ENCODE measurements around the gene FAHD1.

The FAHD1 gene

DNA sequence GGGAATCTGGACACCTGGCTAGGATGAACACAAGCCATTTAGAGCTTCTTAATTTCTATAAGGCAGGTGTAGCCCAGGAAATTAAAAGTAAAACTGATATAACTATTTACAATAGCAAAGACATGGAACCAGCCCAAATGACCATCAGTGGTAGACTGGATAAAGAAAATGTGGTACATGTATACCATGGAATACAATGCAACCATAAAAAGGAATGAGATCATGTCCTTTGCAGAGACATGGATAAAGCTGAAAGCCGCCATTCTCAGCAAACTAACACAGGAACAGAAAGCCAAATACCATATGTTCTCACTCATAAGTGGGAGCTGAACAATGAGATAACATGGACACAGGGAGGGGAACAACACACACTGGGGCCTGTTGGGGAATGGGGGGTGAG is 19.4 kb downstream of the FAHD1 start:
- no peak for DNase-seq (ENCODE audit: low read depth, low spot score)
- H3K4me3 ChIP-seq (ENCODE audit: low read length): no peak overlapping the region
- H3K27ac ChIP-seq (ENCODE audit: low read length): no peak overlapping the region
- H3K4me1 ChIP-seq (ENCODE audit: control insufficient read depth, insufficient read depth, low read length): no peaks in the 10 kb centered on the region
- no CpG with 5 or more reads among the region's 1 CpG for WGBS (ENCODE audit: insufficient coverage, insufficient read length)
- no peaks in the 10 kb centered on the region for H3K36me3 ChIP-seq (ENCODE audit: control insufficient read depth, insufficient read depth, low read length)
- no peaks in the 10 kb centered on the region for H3K9me3 ChIP-seq (ENCODE audit: control insufficient read depth, insufficient read depth, low read length)
- H3K27me3 ChIP-seq (ENCODE audit: control insufficient read depth, insufficient read depth, low read length): no peaks in the 10 kb centered on the region

GRCh38 chr16:1850981-1851380 is 24.0 kb downstream of the FAHD1 start:
- H3K36me3 ChIP-seq (ENCODE audit: control insufficient read depth, insufficient read depth, low read length): no peaks in the 10 kb centered on the region
- H3K4me1 ChIP-seq (ENCODE audit: control insufficient read depth, insufficient read depth, low read length): no peaks in the 10 kb centered on the region
- no peak overlapping the region for H3K4me3 ChIP-seq (ENCODE audit: low read length)
- H3K27me3 ChIP-seq (ENCODE audit: control insufficient read depth, insufficient read depth, low read length): no peaks in the 10 kb centered on the region
- no peak for DNase-seq (ENCODE audit: low read depth, low spot score)
- H3K27ac ChIP-seq (ENCODE audit: low read length): no peak overlapping the region
- WGBS (ENCODE audit: insufficient coverage, insufficient read length): no CpG with 5 or more reads among the region's 7 CpGs
- no peaks in the 10 kb centered on the region for H3K9me3 ChIP-seq (ENCODE audit: control insufficient read depth, insufficient read depth, low read length)

- no CpG with 5 or more reads among the region's 4 CpGs for WGBS (ENCODE audit: insufficient coverage, insufficient read length)
- no peak for DNase-seq (ENCODE audit: low read depth, low spot score)
- no peak overlapping the region for H3K27ac ChIP-seq (ENCODE audit: low read length)
- no peaks in the 10 kb centered on the region for H3K36me3 ChIP-seq (ENCODE audit: control insufficient read depth, insufficient read depth, low read length)
- no peaks in the 10 kb centered on the region for H3K4me1 ChIP-seq (ENCODE audit: control insufficient read depth, insufficient read depth, low read length)
- no peaks in the 10 kb centered on the region for H3K27me3 ChIP-seq (ENCODE audit: control insufficient read depth, insufficient read depth, low read length)
- no peaks in the 10 kb centered on the region for H3K9me3 ChIP-seq (ENCODE audit: control insufficient read depth, insufficient read depth, low read length)
- no peak overlapping the region for H3K4me3 ChIP-seq (ENCODE audit: low read length)
Observed at GRCh38 chr16:1851793-1852192, 24.8 kb downstream of the FAHD1 start.

DNA sequence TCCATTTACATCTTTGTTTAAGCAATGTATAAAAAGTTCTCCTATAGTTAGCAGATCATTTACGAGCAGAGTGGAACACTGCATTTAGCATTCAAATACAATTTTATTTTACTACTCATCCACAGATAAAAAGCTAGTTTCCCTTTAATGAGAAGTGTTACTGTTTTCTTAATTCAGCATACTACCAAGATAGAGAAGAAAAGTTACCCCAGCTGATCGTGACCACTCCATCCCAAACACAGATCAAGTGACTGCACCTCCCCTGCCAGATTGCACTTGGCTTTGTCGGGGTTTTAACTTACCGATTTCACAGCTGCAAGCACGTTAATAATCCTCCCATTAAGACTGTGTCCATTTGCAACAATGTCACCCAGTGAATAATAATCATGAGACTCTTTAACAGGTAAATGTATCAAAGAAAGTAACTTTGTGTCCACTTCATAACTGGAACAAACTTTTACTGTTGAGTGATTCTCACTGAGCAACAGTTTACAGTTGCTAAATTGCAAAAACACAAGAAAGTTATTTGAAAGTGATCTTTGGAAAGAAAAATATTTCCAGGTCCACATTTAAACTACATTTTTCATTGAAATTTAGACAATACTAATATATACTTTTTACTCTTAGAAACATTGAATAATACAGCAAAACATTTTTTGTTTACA is 30.6 kb downstream of the FAHD1 start:
- H3K36me3 ChIP-seq (ENCODE audit: control insufficient read depth, insufficient read depth, low read length): no peaks in the 10 kb centered on the region

GRCh38 chr16:1858189-1858865 is 31.3 kb downstream of the FAHD1 start:
- Histone ChIP-seq H3K4me1 (ENCODE audit: control insufficient read depth, insufficient read depth, low read length) (no peaks in the 10 kb centered on the region), H3K27ac (ENCODE audit: low read length) (no peak overlapping the region), H3K4me3 (ENCODE audit: low read length) (no peak overlapping the region), H3K9me3 (ENCODE audit: control insufficient read depth, insufficient read depth, low read length) (no peaks in the 10 kb centered on the region), H3K27me3 (ENCODE audit: control insufficient read depth, insufficient read depth, low read length) (no peaks in the 10 kb centered on the region), H3K36me3 (ENCODE audit: control insufficient read depth, insufficient read depth, low read length) (no peaks in the 10 kb centered on the region)
- WGBS (ENCODE audit: insufficient coverage, insufficient read length): no CpG with 5 or more reads among the region's 8 CpGs
- DNase-seq (ENCODE audit: low read depth, low spot score): no peak

More for the DNA sequence above, 30.6 kb downstream of the FAHD1 start:
- no peak overlapping the region for H3K27ac ChIP-seq (ENCODE audit: low read length)
- WGBS (ENCODE audit: insufficient coverage, insufficient read length): no CpG with 5 or more reads among the region's 5 CpGs
- DNase-seq (ENCODE audit: low read depth, low spot score): no peak
- no peaks in the 10 kb centered on the region for H3K9me3 ChIP-seq (ENCODE audit: control insufficient read depth, insufficient read depth, low read length)
- H3K4me1 ChIP-seq (ENCODE audit: control insufficient read depth, insufficient read depth, low read length): no peaks in the 10 kb centered on the region
- H3K4me3 ChIP-seq (ENCODE audit: low read length): no peak overlapping the region
- H3K27me3 ChIP-seq (ENCODE audit: control insufficient read depth, insufficient read depth, low read length): no peaks in the 10 kb centered on the region

- Histone ChIP-seq H3K9me3 (ENCODE audit: control insufficient read depth, insufficient read depth, low read length) (no peaks in the 10 kb centered on the region), H3K4me3 (ENCODE audit: low read length) (no peak overlapping the region), H3K4me1 (ENCODE audit: control insufficient read depth, insufficient read depth, low read length) (no peaks in the 10 kb centered on the region), H3K36me3 (ENCODE audit: control insufficient read depth, insufficient read depth, low read length) (no peaks in the 10 kb centered on the region), H3K27ac (ENCODE audit: low read length) (no peak overlapping the region), H3K27me3 (ENCODE audit: control insufficient read depth, insufficient read depth, low read length) (no peaks in the 10 kb centered on the region)
- DNase-seq (ENCODE audit: low read depth, low spot score): no peak
- no CpG with 5 or more reads among the region's 8 CpGs for WGBS (ENCODE audit: insufficient coverage, insufficient read length)
Observed at GRCh38 chr16:1859650-1860049, 32.6 kb downstream of the FAHD1 start.

GRCh38 chr16:1861730-1862129 is 34.7 kb downstream of the FAHD1 start:
- H3K27ac ChIP-seq (ENCODE audit: low read length): no peak overlapping the region
- no peak for DNase-seq (ENCODE audit: low read depth, low spot score)
- H3K27me3 ChIP-seq (ENCODE audit: control insufficient read depth, insufficient read depth, low read length): no peaks in the 10 kb centered on the region
- no peak overlapping the region for H3K4me3 ChIP-seq (ENCODE audit: low read length)
- no peaks in the 10 kb centered on the region for H3K36me3 ChIP-seq (ENCODE audit: control insufficient read depth, insufficient read depth, low read length)
- no peaks in the 10 kb centered on the region for H3K4me1 ChIP-seq (ENCODE audit: control insufficient read depth, insufficient read depth, low read length)
- H3K9me3 ChIP-seq (ENCODE audit: control insufficient read depth, insufficient read depth, low read length): no peaks in the 10 kb centered on the region
- WGBS (ENCODE audit: insufficient coverage, insufficient read length): no CpG with 5 or more reads among the region's 5 CpGs

GRCh38 chr16:1862394-1862793 is 35.4 kb downstream of the FAHD1 start:
- no CpG with 5 or more reads among the region's 9 CpGs for WGBS (ENCODE audit: insufficient coverage, insufficient read length)
- H3K4me3 ChIP-seq (ENCODE audit: low read length): no peak overlapping the region
- no peaks in the 10 kb centered on the region for H3K4me1 ChIP-seq (ENCODE audit: control insufficient read depth, insufficient read depth, low read length)
- no peaks in the 10 kb centered on the region for H3K9me3 ChIP-seq (ENCODE audit: control insufficient read depth, insufficient read depth, low read length)
- no peaks in the 10 kb centered on the region for H3K27me3 ChIP-seq (ENCODE audit: control insufficient read depth, insufficient read depth, low read length)
- H3K36me3 ChIP-seq (ENCODE audit: control insufficient read depth, insufficient read depth, low read length): no peaks in the 10 kb centered on the region
- no peak overlapping the region for H3K27ac ChIP-seq (ENCODE audit: low read length)
- DNase-seq (ENCODE audit: low read depth, low spot score): no peak

GRCh38 chr16:1863681-1864460 is 36.9 kb downstream of the FAHD1 start:
- H3K4me3 ChIP-seq (ENCODE audit: low read length): no peak overlapping the region
- no peaks in the 10 kb centered on the region for H3K4me1 ChIP-seq (ENCODE audit: control insufficient read depth, insufficient read depth, low read length)
- H3K36me3 ChIP-seq (ENCODE audit: control insufficient read depth, insufficient read depth, low read length): no peaks in the 10 kb centered on the region
- no CpG with 5 or more reads among the region's 4 CpGs for WGBS (ENCODE audit: insufficient coverage, insufficient read length)
- no peak overlapping the region for H3K27ac ChIP-seq (ENCODE audit: low read length)
- H3K9me3 ChIP-seq (ENCODE audit: control insufficient read depth, insufficient read depth, low read length): no peaks in the 10 kb centered on the region
- no peaks in the 10 kb centered on the region for H3K27me3 ChIP-seq (ENCODE audit: control insufficient read depth, insufficient read depth, low read length)
- DNase-seq (ENCODE audit: low read depth, low spot score): no peak

- Histone ChIP-seq H3K36me3 (ENCODE audit: control insufficient read depth, insufficient read depth, low read length) (no peaks in the 10 kb centered on the region), H3K27ac (ENCODE audit: low read length) (no peak overlapping the region), H3K9me3 (ENCODE audit: control insufficient read depth, insufficient read depth, low read length) (no peaks in the 10 kb centered on the region), H3K4me1 (ENCODE audit: control insufficient read depth, insufficient read depth, low read length) (no peaks in the 10 kb centered on the region), H3K4me3 (ENCODE audit: low read length) (no peak overlapping the region), H3K27me3 (ENCODE audit: control insufficient read depth, insufficient read depth, low read length) (no peaks in the 10 kb centered on the region)
- no CpG with 5 or more reads among the region's 6 CpGs for WGBS (ENCODE audit: insufficient coverage, insufficient read length)
- DNase-seq (ENCODE audit: low read depth, low spot score): no peak
Observed at GRCh38 chr16:1865902-1866690, 39.1 kb downstream of the FAHD1 start.

Measured in iPS DF 6.9 (cell line).